ENCODE data around the gene SLC16A6.

- no peak for TF ChIP-seq CTCF (IDR thresholded peaks at IDR 0.05)
- no peak for TF ChIP-seq POLR2A (IDR thresholded peaks at IDR 0.05)
These were observed 30.6 kb upstream of the SLC16A6 start for GRCh38 chr17:68321556-68321954.

Measured in esophagus squamous epithelium (tissue), 4 donors.